SK-N-SH (cell line): ENCODE data around the gene HM13. TPM values are rescaled to one million over a fixed set of nuclear protein-coding genes. Genes with fewer than 3 reads are reported as not detected.

Source experiments
- CTCF ChIA-PET: fragments of 300-600, 350-600 bp; formaldehyde crosslinking; extraction: SDS; loops from one replicate; lab custom pipeline; 2021; lab: Yijun Ruan, JAX
- POLR2A ChIA-PET: fragments of 350-600 bp; sonication (Branson Sonifier 250); formaldehyde crosslinking; extraction: SDS; loops from one replicate; lab custom pipeline; 2020; ENCODE audit warnings: antibody characterized with exemption, inconsistent platforms; lab: Yijun Ruan, JAX
- DNase-seq: peaks from one replicate; pipeline ENCODE4 v3.0.0; 2012
- H2AFZ ChIP-seq: fragments of 200-600 bp; sonication (generic); 2 replicates; pipeline ENCODE4 v1.8.1; 2016; ENCODE audit warnings: antibody characterized with exemption, mild to moderate bottlenecking, low read depth
- H3F3A ChIP-seq: fragments of 200-600 bp; sonication (generic); replicated peaks from 2 replicates; pipeline ENCODE3; 2016; ENCODE audit warnings: antibody characterized with exemption, mild to moderate bottlenecking; ENCODE audit not compliant: insufficient read depth
- H3K27ac ChIP-seq, 2 experiments: fragments of 200-500 bp in 1 of 2; fragments of 200-600 bp in 1 of 2; sonication (Bioruptor generic) in 1 of 2; sonication (generic), shearing (Covaris generic) in 1 of 2; 2 replicates each; pipeline versions ENCODE4 v1.5.1 to v1.6.1; 2014 to 2016; ENCODE audit warnings: low read depth in 2 of 2, inconsistent platforms in 1 of 2, low read length in 1 of 2, mild to moderate bottlenecking in 1 of 2, mixed read lengths in 1 of 2
- H3K27me3 ChIP-seq: fragments of 200-600 bp; sonication (generic), shearing (Covaris generic); 2 replicates; pipeline ENCODE4 v1.6.1; 2016; ENCODE audit warnings: mixed run types; ENCODE audit not compliant: insufficient read depth
- H3K36me3 ChIP-seq, 2 experiments: fragments of 200-500 bp in 1 of 2; fragments of 200-600 bp in 1 of 2; sonication (Bioruptor generic) in 1 of 2; sonication (generic) in 1 of 2; replicated peaks in 1 of 2; 2 replicates each; pipeline versions ENCODE3 to v1.5.1; 2014 to 2016; ENCODE audit warnings: low read length in 1 of 2, mild to moderate bottlenecking in 1 of 2; ENCODE audit not compliant: insufficient read depth in 2 of 2, control insufficient read depth in 1 of 2
- H3K4me1 ChIP-seq, 2 experiments: fragments of 200-500 bp in 1 of 2; fragments of 200-600 bp in 1 of 2; sonication (Bioruptor generic) in 1 of 2; sonication (generic), shearing (Covaris generic) in 1 of 2; 2 replicates each; pipeline versions ENCODE4 v1.5.1 to v1.6.1; 2014 to 2016; ENCODE audit warnings: low read depth in 1 of 2, low read length in 1 of 2, mixed run types in 1 of 2; ENCODE audit not compliant: insufficient read depth in 2 of 2, control insufficient read depth in 1 of 2
- H3K4me2 ChIP-seq: fragments of 200-600 bp; sonication (generic), shearing (Covaris generic); 2 replicates; pipeline ENCODE4 v1.6.1; 2017; ENCODE audit warnings: mixed run types
- H3K4me3 ChIP-seq, 2 experiments: fragments of 200-500 bp in 1 of 2; fragments of 200-600 bp in 1 of 2; sonication (Bioruptor generic) in 1 of 2; sonication (generic), shearing (Covaris generic) in 1 of 2; 2 replicates each; pipeline versions ENCODE4 v1.5.1 to v1.8.1; 2014 to 2016; ENCODE audit warnings: low read depth in 2 of 2, inconsistent platforms in 1 of 2, low read length in 1 of 2, mild to moderate bottlenecking in 1 of 2, mixed read lengths in 1 of 2, moderate library complexity in 1 of 2
- H3K79me2 ChIP-seq: fragments of 200-600 bp; sonication (generic); 2 replicates; pipeline ENCODE4 v1.8.1; 2017; ENCODE audit warnings: mild to moderate bottlenecking; ENCODE audit not compliant: insufficient read depth
- H3K9ac ChIP-seq: fragments of 200-600 bp; sonication (generic); 2 replicates; pipeline ENCODE4 v1.6.1; 2017; ENCODE audit warnings: mixed run types
- H3K9me2 ChIP-seq: fragments of 200-600 bp; sonication (generic); 2 replicates; pipeline ENCODE4 v1.6.1; 2017; ENCODE audit warnings: mixed run types
- H3K9me3 ChIP-seq: fragments of 200-600 bp; sonication (generic); 2 replicates; pipeline ENCODE4 v1.6.1; 2017; ENCODE audit warnings: mixed run types, mild to moderate bottlenecking, moderate library complexity
- H4K20me1 ChIP-seq: fragments of 200-600 bp; sonication (generic); 2 replicates; pipeline ENCODE4 v1.6.1; 2017; ENCODE audit warnings: mild to moderate bottlenecking, mixed run types; ENCODE audit not compliant: insufficient read depth
- EP300 ChIP-seq, 2 experiments: IDR thresholded peaks; 2 replicates each; pipeline versions ENCODE4 v1.4.0 to v1.6.1; 2012; ENCODE audit warnings: borderline replicate concordance in 1 of 2, low read depth in 1 of 2, low read length in 1 of 2
- EZH2phosphoT487 ChIP-seq: fragments of 200-600 bp; sonication (generic); IDR thresholded peaks from 2 replicates; pipeline ENCODE4 v1.6.1; 2017; ENCODE audit warnings: low read depth, mixed run types, mild to moderate bottlenecking, antibody characterized with exemption, moderate library complexity, borderline replicate concordance
- FOSL2 ChIP-seq: IDR thresholded peaks from 2 replicates; pipeline ENCODE4 v1.4.0; 2012; ENCODE audit warnings: low read depth, mild to moderate bottlenecking, moderate library complexity, borderline replicate concordance
- FOXM1 ChIP-seq: IDR thresholded peaks from 2 replicates; pipeline ENCODE4 v1.4.0; 2012; ENCODE audit warnings: low read depth, mild to moderate bottlenecking
- GATA2 ChIP-seq: sonication (generic); formaldehyde crosslinking; IDR thresholded peaks from 2 replicates; pipeline ENCODE4 v1.5.0; 2020; ENCODE audit warnings: mild to moderate bottlenecking, missing genetic modification reagents
- IRF3 ChIP-seq: fragments of 150-350 bp; IDR thresholded peaks from 2 replicates; pipeline ENCODE4 v1.6.1; 2016; ENCODE audit warnings: mild to moderate bottlenecking, low read depth, low read length
- MEF2A ChIP-seq: IDR thresholded peaks from 2 replicates; pipeline ENCODE4 v1.4.0; 2012; ENCODE audit warnings: low read depth, borderline replicate concordance
- MXI1 ChIP-seq: IDR thresholded peaks from 2 replicates; pipeline ENCODE4 v1.6.1; 2012; ENCODE audit warnings: mild to moderate bottlenecking, low read depth, low read length, improper control_type of control experiment
- PBX3 ChIP-seq: IDR thresholded peaks from 2 replicates; pipeline ENCODE4; 2012
- RAD21 ChIP-seq: IDR thresholded peaks from 2 replicates; pipeline ENCODE4 v1.6.1; 2012; ENCODE audit warnings: mild to moderate bottlenecking, low read length
- RCOR1 ChIP-seq: fragments of 150-350 bp; IDR thresholded peaks from 2 replicates; pipeline ENCODE4 v1.6.1; 2017; ENCODE audit warnings: antibody characterized with exemption, low read length
- RFX5 ChIP-seq: IDR thresholded peaks from 2 replicates; pipeline ENCODE4 v1.6.1; 2012; ENCODE audit warnings: mild to moderate bottlenecking, improper control_type of control experiment, low read length
- RXRA ChIP-seq: IDR thresholded peaks from 2 replicates; pipeline ENCODE4 v1.4.0; 2012; ENCODE audit warnings: low read depth, mild to moderate bottlenecking, borderline replicate concordance
- TAF1 ChIP-seq: IDR thresholded peaks from 2 replicates; pipeline ENCODE4 v1.6.1; 2012; ENCODE audit warnings: low read depth, mild to moderate bottlenecking, low read length, moderate library complexity, borderline replicate concordance
- TCF12 ChIP-seq: IDR thresholded peaks from 2 replicates; pipeline ENCODE4 v1.4.0; 2012
- USF1 ChIP-seq: IDR thresholded peaks from 2 replicates; pipeline ENCODE4 v1.4.0; 2012; ENCODE audit warnings: low read depth, borderline replicate concordance
- USF2 ChIP-seq: fragments of 150-350 bp; IDR thresholded peaks from 2 replicates; pipeline ENCODE4 v1.6.1; 2017; ENCODE audit warnings: antibody characterized with exemption, low read length, low read depth, borderline replicate concordance
- YY1 ChIP-seq: IDR thresholded peaks from 2 replicates; pipeline ENCODE4 v1.4.0; 2012; ENCODE audit warnings: low read depth, mild to moderate bottlenecking
- ZBTB33 ChIP-seq: IDR thresholded peaks from 2 replicates; pipeline ENCODE4 v1.4.0; 2012; ENCODE audit warnings: low read depth, borderline replicate concordance
- WGBS: methylation state at CpG from one replicate; pipeline ENCODE4 v1.1.6; 2017; ENCODE audit warnings: low lambda C conversion rate; 5-methylcytosine and 5-hydroxymethylcytosine counted together
- polyA plus RNA-seq, 3 experiments: library from polyadenylated mRNA; depleted of rRNA; stranded (reverse); fragments of >200 nt; gene quantifications; 2 replicates each; pipeline ENCODE4 v1.2.3, GENCODE V29; 2012

The HM13 gene
- polyA plus RNA-seq, 1 of the 3 experiments (the other 2 are of a cell fraction), result 160 TPM

- no peak for DNase-seq
- Histone ChIP-seq H3K9me2 (no peaks in the 10 kb centered on the region), H3K4me3 (no peak overlapping the region), H3K79me2 (peaks cover 100% of the 10 kb centered on the region), H3K9me3 (no peaks in the 10 kb centered on the region), H3K4me2 (no peak overlapping the region), H3K27ac (no peak overlapping the region), H2AFZ (no peak overlapping the region), H3K9ac (no peak overlapping the region), H3K4me1 (no peaks in the 10 kb centered on the region), H3F3A (peaks cover 8% of the 10 kb centered on the region), H4K20me1 (peaks cover 78% of the 10 kb centered on the region), H3K36me3 (peaks cover 5 to 45% of the 10 kb centered on the region in 2 experiments), H3K27me3 (no peaks in the 10 kb centered on the region)
- POLR2A ChIA-PET, result no interaction called here
- CTCF ChIA-PET, result interaction anchor here (0.6 to 1.1 kb wide), 3 partner anchors 8 to 65 kb away, joined by 3 read pairs; partner anchors contain the start of gene HM13
- 91% methylated on average over 6 of the region's 6 CpGs for WGBS
- no peak for TF ChIP-seq EP300 (IDR thresholded peaks at IDR 0.05; ENCODE audit: borderline replicate concordance in 1 of 2, low read depth in 1 of 2, low read length in 1 of 2)
- TF ChIP-seq GATA2, result no peak
- no peak for TF ChIP-seq YY1
- no peak for TF ChIP-seq MXI1
- no peak for TF ChIP-seq TAF1
- no peak for TF ChIP-seq PBX3
- no peak for TF ChIP-seq IRF3
- TF ChIP-seq RCOR1, result no peak
- no peak for TF ChIP-seq RAD21
- no peak for TF ChIP-seq RFX5
- no peak for TF ChIP-seq FOSL2
- no peak for TF ChIP-seq EZH2phosphoT487
- no peak for TF ChIP-seq FOXM1
- TF ChIP-seq RXRA, result no peak
- no peak for TF ChIP-seq USF2
- no peak for TF ChIP-seq USF1
- TF ChIP-seq TCF12, result no peak
- no peak for TF ChIP-seq ZBTB33
- TF ChIP-seq MEF2A, result no peak
These were observed 8.5 kb downstream of the HM13 start for GRCh38 chr20:31522731-31523130.
